AG04449 (cell line): ENCODE measurements around the gene STUM.

Experiments
- CTCF ChIA-PET: fragments of 350-600 bp; formaldehyde crosslinking; extraction: SDS; loops from one replicate; lab custom pipeline; 2021; ENCODE audit warnings: antibody characterized with exemption; lab: Yijun Ruan, JAX
- POLR2A ChIA-PET: fragments of 400-600, 350-600 bp; formaldehyde crosslinking; extraction: SDS; loops from one replicate; lab custom pipeline; 2020; ENCODE audit warnings: antibody characterized with exemption, inconsistent platforms; lab: Yijun Ruan, JAX
- DNase-seq: peaks from one replicate; pipeline ENCODE4 v3.0.0-alpha.2; 2010; ENCODE audit warnings: low read depth, low spot score
- H3K4me3 ChIP-seq: 2 replicates; pipeline ENCODE4 v1.5.1; 2011; ENCODE audit warnings: low read depth, mild to moderate bottlenecking, control low read depth, low read length
- CTCF ChIP-seq: IDR thresholded peaks from one replicate; pipeline ENCODE4 v1.5.1; 2011; ENCODE audit warnings: mild to moderate bottlenecking, moderate library complexity, low read length, control low read depth, inconsistent platforms; ENCODE audit not compliant: insufficient read depth; ENCODE audit errors: missing control alignments

The STUM gene

GRCh38 chr1:226560243-226560642 is 11.7 kb downstream of the STUM start:
- no peak overlapping the region for H3K4me3 ChIP-seq
- CTCF ChIA-PET, result interaction anchor here (1.5 to 3.5 kb wide), 2 partner anchors 13 to 18 kb away, joined by 3 to 11 read pairs; no protein-coding TSS in a partner anchor
- POLR2A ChIA-PET, result no interaction called here
- no peak for TF ChIP-seq CTCF
- DNase-seq, result no peak

- ChIA-PET POLR2A (no interaction called here), CTCF (interaction anchor here (1.3 to 3.5 kb wide), 2 partner anchors 14 to 16 kb away, joined by 3 to 11 read pairs; partner anchors contain the start of gene STUM)
- no peak overlapping the region for H3K4me3 ChIP-seq
- no peak for DNase-seq
- no peak for TF ChIP-seq CTCF
Observed at GRCh38 chr1:226562989-226563388, 14.4 kb downstream of the STUM start.

GRCh38 chr1:226563666-226564065 is 15.1 kb downstream of the STUM start:
- TF ChIP-seq CTCF, result no peak
- no peak for DNase-seq
- ChIA-PET CTCF (no interaction called here), POLR2A (no interaction called here)
- no peak overlapping the region for H3K4me3 ChIP-seq

GRCh38 chr1:226565476-226565875 is 16.9 kb downstream of the STUM start:
- DNase-seq, result no peak
- ChIA-PET POLR2A (no interaction called here), CTCF (no interaction called here)
- H3K4me3 ChIP-seq, result no peak overlapping the region
- TF ChIP-seq CTCF, result no peak

GRCh38 chr1:226566234-226566633 is 17.7 kb downstream of the STUM start:
- no peak overlapping the region for H3K4me3 ChIP-seq
- no peak for TF ChIP-seq CTCF
- DNase-seq, result no peak
- POLR2A ChIA-PET, result no interaction called here
- CTCF ChIA-PET, result no interaction called here

- no peak overlapping the region for H3K4me3 ChIP-seq
- ChIA-PET POLR2A (no interaction called here), CTCF (no interaction called here)
- no peak for TF ChIP-seq CTCF
- DNase-seq, result no peak
Observed at GRCh38 chr1:226566760-226567159, 18.2 kb downstream of the STUM start.
